ENCODE results near the gene CAVIN1.

GRCh38 chr17:42359133-42359532 lies 63.9 kb downstream of the CAVIN1 start:
- TF ChIP-seq CTCF (IDR thresholded peaks at IDR 0.05; ENCODE audit: low read depth, low read length, poor library complexity, severe bottlenecking) (no peak), EZH2phosphoT487 (IDR thresholded peaks at IDR 0.05; ENCODE audit: borderline replicate concordance, low read length) (no peak)
